DND-41 (cell line): ENCODE measurements around the gene UGT1A4.

Experiments used
- EZH2 ChIP-seq: IDR thresholded peaks from 3 replicates; pipeline ENCODE4 v1.6.1; 2012; ENCODE audit warnings: borderline replicate concordance, low read depth, mild to moderate bottlenecking, moderate library complexity, low read length, inconsistent platforms; ENCODE audit not compliant: severe bottlenecking
- TF ChIP-seq, protein P1 (sequence below): IDR thresholded peaks from 2 replicates; pipeline ENCODE4 v1.5.1; 2012; ENCODE audit warnings: borderline replicate concordance, low read length, moderate library complexity, mild to moderate bottlenecking; ENCODE audit not compliant: poor library complexity, severe bottlenecking; ENCODE audit errors: extremely low read depth

DNA sequence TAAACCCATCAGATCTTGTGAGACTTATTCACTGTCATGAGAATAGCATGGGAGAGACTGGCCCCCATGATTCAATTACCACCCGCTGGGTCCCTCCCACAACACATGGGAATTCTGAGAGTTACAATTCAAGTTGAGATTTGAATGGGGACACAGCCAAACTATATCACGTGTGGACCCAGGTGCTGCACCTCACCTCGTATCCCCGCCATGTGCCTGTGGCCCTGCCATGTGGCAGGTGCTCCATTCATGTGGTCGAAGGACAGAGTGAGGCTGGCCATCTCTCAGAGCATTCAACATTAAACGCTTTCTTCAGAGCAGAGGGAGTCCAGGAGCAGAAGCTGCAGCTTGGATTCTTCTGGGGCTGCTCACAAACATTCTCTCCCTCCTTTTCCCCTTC is 91.8 kb downstream of the UGT1A4 start:
- TF ChIP-seq, protein P1, sequence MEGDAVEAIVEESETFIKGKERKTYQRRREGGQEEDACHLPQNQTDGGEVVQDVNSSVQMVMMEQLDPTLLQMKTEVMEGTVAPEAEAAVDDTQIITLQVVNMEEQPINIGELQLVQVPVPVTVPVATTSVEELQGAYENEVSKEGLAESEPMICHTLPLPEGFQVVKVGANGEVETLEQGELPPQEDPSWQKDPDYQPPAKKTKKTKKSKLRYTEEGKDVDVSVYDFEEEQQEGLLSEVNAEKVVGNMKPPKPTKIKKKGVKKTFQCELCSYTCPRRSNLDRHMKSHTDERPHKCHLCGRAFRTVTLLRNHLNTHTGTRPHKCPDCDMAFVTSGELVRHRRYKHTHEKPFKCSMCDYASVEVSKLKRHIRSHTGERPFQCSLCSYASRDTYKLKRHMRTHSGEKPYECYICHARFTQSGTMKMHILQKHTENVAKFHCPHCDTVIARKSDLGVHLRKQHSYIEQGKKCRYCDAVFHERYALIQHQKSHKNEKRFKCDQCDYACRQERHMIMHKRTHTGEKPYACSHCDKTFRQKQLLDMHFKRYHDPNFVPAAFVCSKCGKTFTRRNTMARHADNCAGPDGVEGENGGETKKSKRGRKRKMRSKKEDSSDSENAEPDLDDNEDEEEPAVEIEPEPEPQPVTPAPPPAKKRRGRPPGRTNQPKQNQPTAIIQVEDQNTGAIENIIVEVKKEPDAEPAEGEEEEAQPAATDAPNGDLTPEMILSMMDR: no peak
- TF ChIP-seq EZH2: no peak
